Measurements from ENCODE around the gene HSD11B2. TPM values are rescaled to one million over a fixed set of nuclear protein-coding genes. Genes with fewer than 3 reads are reported as not detected.
A peak's percentile ranks its signal among the peaks of the same experiment; 100 is the strongest.

Gene HSD11B2
- total RNA-seq, 1 donor from 2014 or later = 38.7 TPM

DNA sequence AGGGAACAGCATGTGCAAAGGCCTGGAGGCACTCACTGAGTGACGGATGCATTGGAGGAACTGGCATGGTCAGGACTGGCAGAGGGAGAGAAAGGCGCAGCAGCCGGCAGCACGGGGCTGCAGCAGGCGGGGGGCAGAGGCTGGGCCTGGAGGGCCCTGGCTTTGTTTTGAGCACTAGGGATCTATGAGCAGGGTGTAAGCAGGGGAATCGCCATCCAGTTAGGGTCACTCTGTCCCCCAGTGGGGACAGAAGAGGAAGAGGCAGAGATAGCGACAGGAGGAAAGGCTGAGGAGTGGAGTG, 14.2 kb downstream of the HSD11B2 start:
- Mint-ChIP-seq H3K4me1 (ENCODE audit: low read depth) (no peaks in the 10 kb centered on the region), H3K9me3 (ENCODE audit: low read depth) (no peaks in the 10 kb centered on the region), H3K27me3 (no peaks in the 10 kb centered on the region), H3K36me3 (ENCODE audit: insufficient read depth) (peaks cover 3% of the 10 kb centered on the region), H3K27ac (no peak overlapping the region), H3K4me3 (ENCODE audit: low read depth) (no peak overlapping the region)
- no peak for DNase-seq (ENCODE audit: low spot score, unreplicated experiment)
- TF ChIP-seq CTCF (IDR thresholded peaks at IDR 0.05; ENCODE audit: unreplicated experiment) = no peak

DNA sequence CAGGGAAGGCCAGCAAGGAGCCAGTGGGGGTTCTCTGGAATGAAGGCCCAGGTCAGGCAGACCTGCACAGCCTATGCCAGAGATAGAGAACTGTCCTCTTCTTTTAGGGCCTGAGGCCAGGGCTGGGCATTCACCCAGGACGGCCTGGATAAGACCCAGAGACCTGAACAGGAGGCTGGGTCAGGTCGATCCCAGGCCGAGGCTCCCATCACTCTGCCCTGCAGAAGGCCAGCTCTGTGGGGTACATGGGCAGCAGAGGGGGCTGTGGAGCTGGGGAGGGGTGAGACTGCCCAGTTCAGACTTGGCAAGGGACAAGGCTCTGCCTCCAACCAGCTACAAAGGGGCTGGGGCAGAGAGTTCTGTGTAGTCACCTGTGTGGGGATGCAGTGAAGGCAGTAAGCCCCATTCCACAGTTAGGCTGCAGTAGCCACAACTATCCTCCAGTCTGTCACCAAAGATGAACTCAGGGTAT, 14.6 kb downstream of the HSD11B2 start:
- no peak for TF ChIP-seq CTCF (IDR thresholded peaks at IDR 0.05; ENCODE audit: unreplicated experiment)
- no peak overlapping the region for H3K4me3 Mint-ChIP-seq (ENCODE audit: low read depth)
- peaks cover 3% of the 10 kb centered on the region for H3K36me3 Mint-ChIP-seq (ENCODE audit: insufficient read depth)
- H3K9me3 Mint-ChIP-seq (ENCODE audit: low read depth) = no peaks in the 10 kb centered on the region
- no peak for DNase-seq (ENCODE audit: low spot score, unreplicated experiment)
- no peaks in the 10 kb centered on the region for H3K27me3 Mint-ChIP-seq
- H3K4me1 Mint-ChIP-seq (ENCODE audit: low read depth) = no peaks in the 10 kb centered on the region
- H3K27ac Mint-ChIP-seq = no peak overlapping the region

GRCh38 chr16:67445913-67446907, 15.3 kb downstream of the HSD11B2 start:
- no peaks in the 10 kb centered on the region for H3K9me3 Mint-ChIP-seq (ENCODE audit: low read depth)
- H3K27me3 Mint-ChIP-seq = no peaks in the 10 kb centered on the region
- H3K27ac Mint-ChIP-seq = no peak overlapping the region
- H3K36me3 Mint-ChIP-seq (ENCODE audit: insufficient read depth) = peaks cover 3% of the 10 kb centered on the region
- H3K4me1 Mint-ChIP-seq (ENCODE audit: low read depth) = no peaks in the 10 kb centered on the region
- H3K4me3 Mint-ChIP-seq (ENCODE audit: low read depth) = no peak overlapping the region
- TF ChIP-seq CTCF (IDR thresholded peaks at IDR 0.05; ENCODE audit: unreplicated experiment) = no peak
- no peak for DNase-seq (ENCODE audit: low spot score, unreplicated experiment)

- Mint-ChIP-seq H3K27ac (no peak overlapping the region), H3K9me3 (ENCODE audit: low read depth) (no peaks in the 10 kb centered on the region), H3K4me1 (ENCODE audit: low read depth) (no peaks in the 10 kb centered on the region), H3K27me3 (no peaks in the 10 kb centered on the region), H3K4me3 (ENCODE audit: low read depth) (no peak overlapping the region), H3K36me3 (ENCODE audit: insufficient read depth) (peaks cover 3% of the 10 kb centered on the region)
- DNase-seq (ENCODE audit: low spot score, unreplicated experiment) = no peak
- no peak for TF ChIP-seq CTCF (IDR thresholded peaks at IDR 0.05; ENCODE audit: unreplicated experiment)
Observed at GRCh38 chr16:67446968-67447507, 16.1 kb downstream of the HSD11B2 start.

DNA sequence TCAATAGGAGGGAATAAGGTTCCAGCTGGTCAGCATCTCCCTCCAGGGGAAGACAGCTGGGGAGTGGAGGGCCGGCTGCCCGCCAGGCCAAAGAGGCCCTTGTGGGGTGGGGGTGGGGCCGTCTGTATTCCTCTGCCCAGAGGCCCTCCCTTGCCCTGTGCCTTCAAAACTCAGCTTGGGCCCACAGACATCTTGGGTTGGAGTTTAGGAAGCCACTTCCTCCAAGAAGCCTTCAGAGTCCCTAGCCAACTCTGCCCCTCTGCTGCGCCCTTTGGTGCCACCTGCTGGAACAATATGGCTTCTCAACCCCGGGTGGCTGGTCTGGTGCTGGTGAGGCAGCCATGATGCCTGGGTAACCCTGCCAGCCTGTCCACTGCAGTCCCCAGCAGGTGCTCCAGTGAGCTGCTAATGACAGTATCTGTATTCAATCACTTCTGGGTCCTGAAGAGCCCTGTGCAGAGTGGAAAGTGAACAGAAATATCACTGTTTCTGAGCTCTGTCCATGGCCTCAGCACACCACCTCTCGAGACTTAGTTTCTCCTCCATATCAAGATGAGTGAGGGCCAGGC, 16.7 kb downstream of the HSD11B2 start:
- TF ChIP-seq CTCF (IDR thresholded peaks at IDR 0.05; ENCODE audit: unreplicated experiment) = peak; percentile 32
- H3K9me3 Mint-ChIP-seq (ENCODE audit: low read depth) = no peaks in the 10 kb centered on the region
- no peak overlapping the region for H3K4me3 Mint-ChIP-seq (ENCODE audit: low read depth)
- no peaks in the 10 kb centered on the region for H3K27me3 Mint-ChIP-seq
- peaks cover 3% of the 10 kb centered on the region for H3K36me3 Mint-ChIP-seq (ENCODE audit: insufficient read depth)
- no peak for DNase-seq (ENCODE audit: low spot score, unreplicated experiment)
- H3K4me1 Mint-ChIP-seq (ENCODE audit: low read depth) = no peaks in the 10 kb centered on the region
- no peak overlapping the region for H3K27ac Mint-ChIP-seq
